NK-92 (cell line): ENCODE data around the gene NT5DC3.

ENCODE experiments used
- DNase-seq: peaks from one replicate; lab custom pipeline; 2025; ENCODE audit not compliant: unreplicated experiment; lab: John Stamatoyannopoulos, UW

NT5DC3 gene

DNA sequence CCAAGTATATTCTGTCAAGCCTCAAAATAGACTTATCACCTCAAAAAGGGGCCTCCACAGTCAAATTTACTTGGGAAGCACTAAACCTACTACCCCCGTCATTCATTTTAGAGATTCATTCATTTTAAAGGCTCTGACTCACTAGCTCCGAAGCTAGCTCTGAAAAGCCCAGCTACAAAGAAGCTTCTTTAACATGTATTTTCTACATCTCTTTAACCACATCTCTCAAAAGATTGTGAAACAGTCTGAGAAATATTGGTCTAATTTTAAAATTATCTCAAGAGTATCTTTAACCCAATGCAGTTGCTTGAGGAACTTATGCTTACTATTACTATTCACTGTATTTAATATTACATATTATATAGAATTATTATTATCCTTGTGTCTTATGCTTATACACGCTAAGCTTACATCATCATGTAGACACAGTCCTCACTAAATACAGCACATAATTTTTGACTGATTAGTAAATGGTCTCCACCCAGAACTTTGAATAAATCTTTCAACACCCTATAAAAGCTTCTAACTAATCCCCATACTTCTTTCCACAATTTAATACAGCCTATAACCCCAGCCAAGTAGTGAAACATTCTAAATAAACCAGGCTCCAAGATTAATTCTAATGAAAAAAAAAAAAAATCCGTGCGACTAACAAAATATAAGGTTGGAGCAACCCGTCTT is 7.8 kb downstream of the NT5DC3 start:
- no peak for DNase-seq

- no peak for DNase-seq
Observed at GRCh38 chr12:103832048-103832997, 8.7 kb downstream of the NT5DC3 start.

DNA sequence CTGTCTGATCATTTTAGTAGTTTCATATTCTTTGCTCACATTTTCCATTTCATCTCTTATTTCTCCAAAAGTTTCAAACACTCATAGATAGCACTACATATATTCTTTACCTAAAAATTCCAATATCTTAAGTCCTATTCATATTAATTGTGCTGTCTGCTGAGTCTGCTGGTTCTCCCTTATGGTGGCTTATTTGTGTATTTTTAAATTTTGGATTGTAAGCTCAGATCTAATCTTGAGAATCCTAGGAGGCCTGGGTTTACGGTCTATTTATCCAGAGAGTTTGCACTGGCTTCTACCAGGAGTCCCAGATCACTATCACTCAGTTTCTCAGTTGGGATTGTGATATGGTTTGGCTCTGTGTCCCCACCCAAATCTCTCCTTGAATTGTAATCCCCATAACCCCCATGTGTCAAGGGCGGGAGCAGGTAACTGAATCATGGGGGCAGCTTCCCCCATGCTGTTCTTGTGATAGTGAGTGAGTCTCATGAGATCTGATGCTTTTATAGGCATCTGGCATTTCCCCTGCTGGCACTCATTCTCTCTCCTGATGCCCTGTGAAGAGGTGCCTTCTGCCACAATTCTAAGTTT is 10.2 kb downstream of the NT5DC3 start:
- DNase-seq: no peak

- DNase-seq: no peak
Observed at GRCh38 chr12:103830025-103830725, 10.9 kb downstream of the NT5DC3 start.

GRCh38 chr12:103829092-103829491 is 11.9 kb downstream of the NT5DC3 start:
- DNase-seq: no peak

- DNase-seq: no peak
Observed at GRCh38 chr12:103827911-103828391, 13.1 kb downstream of the NT5DC3 start.

DNA sequence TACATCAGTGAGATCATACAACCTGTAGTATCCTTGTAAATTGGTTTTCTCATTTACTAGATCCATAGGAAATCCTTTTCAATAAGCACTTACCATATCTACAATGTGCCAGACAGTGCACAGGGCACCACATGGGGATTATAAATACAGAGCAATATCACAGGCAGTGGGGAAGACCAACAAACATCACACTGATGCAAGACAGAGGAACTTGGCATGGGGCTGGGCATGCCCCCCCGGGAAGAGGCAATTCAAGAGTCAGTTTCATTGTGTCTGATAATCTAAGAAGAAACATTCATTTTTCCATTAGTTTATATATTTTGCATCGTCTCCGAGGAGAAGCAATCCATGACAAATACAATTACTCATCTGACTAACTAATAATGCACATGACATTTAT is 16.2 kb downstream of the NT5DC3 start:
- no peak for DNase-seq

DNA sequence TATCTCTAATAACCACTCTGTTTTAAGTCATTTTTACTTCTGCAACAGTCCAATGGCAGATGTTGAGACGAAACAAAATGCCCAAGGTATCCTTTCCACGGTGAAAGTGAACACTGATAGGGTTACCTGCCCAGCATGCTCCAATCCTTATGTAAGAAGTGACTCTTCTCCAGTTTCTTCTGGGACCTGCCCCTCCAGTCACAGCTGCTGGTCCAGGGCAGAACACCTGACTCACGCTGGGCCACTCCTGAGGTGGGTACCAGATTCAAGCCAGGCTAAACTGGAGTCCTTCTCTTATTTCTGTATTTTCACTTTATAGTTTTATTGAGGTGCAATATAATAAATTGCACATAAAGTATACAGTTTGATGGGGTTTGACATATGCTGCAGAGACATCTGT is 16.7 kb downstream of the NT5DC3 start:
- DNase-seq: no peak

DNA sequence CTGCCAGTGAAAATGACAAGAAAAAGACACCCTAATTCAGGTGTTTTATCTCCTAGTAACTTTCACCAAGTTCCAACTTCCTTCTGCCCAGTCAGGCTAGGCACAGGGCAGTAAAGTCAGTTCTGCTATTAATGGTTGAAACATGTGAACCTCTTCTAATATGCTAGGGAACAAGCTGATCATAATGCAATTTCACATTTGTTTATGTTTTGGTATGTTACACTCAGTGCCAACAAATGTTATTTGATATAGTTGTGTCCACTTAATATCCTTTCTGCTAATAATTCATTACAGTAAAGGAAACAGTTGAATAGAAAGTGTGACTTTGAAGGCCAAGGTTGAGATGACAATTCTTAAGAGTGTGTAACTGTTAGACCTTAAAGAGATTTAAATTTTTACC is 17.2 kb downstream of the NT5DC3 start:
- no peak for DNase-seq

DNA sequence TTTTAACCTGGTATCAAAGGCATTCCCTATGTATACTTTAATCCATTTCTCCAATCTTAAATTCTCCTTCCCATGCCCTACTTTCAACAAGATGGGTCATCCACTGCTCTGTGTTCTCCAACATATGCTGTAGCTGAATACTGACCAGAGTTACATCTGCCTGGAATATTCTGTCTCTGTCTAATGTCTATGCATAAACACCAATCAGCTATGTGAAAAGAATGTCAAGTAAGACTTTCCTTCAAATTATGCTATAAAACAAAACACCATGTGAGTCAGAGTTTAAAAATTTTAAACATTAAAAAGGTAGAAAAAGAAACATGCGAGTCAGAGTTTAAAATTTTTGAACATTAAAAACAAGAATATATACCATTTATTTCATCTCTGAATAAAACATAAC is 19.3 kb downstream of the NT5DC3 start:
- no peak for DNase-seq

DNA sequence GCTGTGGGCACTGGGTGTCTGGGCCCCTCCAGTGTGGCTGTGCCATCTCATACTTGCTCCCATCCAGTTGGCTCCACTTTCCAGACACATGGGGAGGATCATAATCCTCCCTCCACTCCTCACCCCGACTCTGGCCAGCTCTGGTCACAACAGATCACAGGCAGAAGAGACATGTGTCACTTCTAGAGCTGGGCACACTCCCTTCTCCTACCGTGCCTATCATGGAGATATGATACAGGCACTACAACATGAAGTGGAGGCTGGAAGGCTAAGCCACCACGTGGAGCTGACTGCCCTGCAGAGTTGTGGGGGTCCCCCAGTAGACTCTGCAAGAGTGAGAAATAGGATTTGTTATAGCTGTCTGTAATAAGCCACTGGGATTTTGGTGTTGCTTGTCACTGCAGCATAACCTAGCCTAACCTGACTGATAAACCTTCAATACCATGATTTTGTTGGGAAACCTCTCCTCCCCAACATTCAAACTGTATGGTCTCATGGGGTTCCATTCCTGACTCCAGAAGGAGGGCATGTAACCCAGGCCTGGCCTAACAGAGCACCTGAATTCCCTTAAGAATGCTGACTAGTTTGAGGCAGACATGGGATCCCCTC is 20.0 kb downstream of the NT5DC3 start:
- DNase-seq: no peak

GRCh38 chr12:103820361-103820760 is 20.7 kb downstream of the NT5DC3 start:
- DNase-seq: no peak

- no peak for DNase-seq
Observed at GRCh38 chr12:103819892-103820291, 21.1 kb downstream of the NT5DC3 start.

- DNase-seq: no peak
Observed at GRCh38 chr12:103819312-103819711, 21.7 kb downstream of the NT5DC3 start.

GRCh38 chr12:103817791-103818190 is 23.2 kb downstream of the NT5DC3 start:
- DNase-seq: no peak

DNA sequence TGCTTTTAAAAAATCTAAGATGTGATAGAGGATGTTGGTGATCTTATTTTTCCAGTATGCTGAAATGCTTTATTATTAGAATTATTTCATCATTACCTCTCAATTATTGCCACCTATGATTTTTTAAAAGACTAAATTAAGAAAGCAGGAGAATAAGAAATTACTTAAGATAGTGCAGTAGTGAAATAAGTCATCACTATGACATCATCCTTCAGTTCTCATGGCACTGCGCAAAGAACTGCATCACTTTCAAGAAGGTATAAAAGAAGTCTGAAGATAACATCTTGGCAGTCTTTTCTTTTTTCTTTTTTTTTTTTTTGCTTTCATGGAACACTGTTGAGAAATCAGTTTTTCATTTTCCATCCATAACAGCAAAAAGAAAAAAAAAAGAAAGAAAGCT is 24.4 kb downstream of the NT5DC3 start:
- no peak for DNase-seq

DNA sequence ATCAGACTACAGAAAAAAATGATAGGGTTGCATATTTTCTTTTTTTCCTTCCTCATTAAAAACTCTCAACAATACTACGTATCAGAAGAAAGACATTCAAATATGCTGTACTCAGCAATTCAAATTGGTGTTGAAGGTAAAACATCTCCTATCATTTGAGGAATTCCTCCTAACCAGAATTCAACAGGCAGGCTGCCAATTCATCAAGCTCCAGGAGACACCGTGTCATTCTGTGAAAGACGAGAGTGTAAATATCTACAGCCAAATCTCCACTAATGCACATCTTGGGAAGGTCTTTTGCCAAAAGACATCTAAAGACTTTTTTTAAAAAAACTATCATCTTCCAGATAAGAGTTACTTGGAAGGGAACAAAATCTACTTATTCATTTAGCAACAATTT is 26.6 kb downstream of the NT5DC3 start:
- no peak for DNase-seq

GRCh38 chr12:103813949-103814348 is 27.1 kb downstream of the NT5DC3 start:
- DNase-seq: no peak

GRCh38 chr12:103813426-103813825 is 27.6 kb downstream of the NT5DC3 start:
- DNase-seq: no peak

GRCh38 chr12:103812789-103813188 is 28.2 kb downstream of the NT5DC3 start:
- DNase-seq: no peak

DNA sequence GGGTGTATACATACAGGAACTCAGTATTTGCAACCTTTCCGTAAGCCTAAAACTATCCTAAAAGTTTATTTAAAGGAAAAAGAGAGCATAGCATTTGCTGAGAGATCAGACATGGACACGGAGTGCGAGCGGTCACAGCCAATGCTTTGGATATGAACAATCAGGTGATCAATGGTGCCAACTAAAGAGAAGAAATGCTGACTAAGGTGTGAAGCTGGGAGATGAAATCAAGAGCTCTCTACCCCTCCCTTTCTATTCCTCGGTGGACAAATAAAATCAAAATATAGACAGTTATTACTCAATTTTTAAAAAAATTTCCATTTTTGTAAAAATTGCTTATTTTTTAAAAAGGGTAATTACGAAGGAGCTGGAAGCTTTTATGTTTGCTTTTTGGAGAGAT is 29.2 kb downstream of the NT5DC3 start:
- no peak for DNase-seq
